GM12865 (cell line): Measurements from ENCODE around the gene FAM240B.

ENCODE experiments used
- DNase-seq: peaks from one replicate; pipeline ENCODE4 v3.0.0; 2010; ENCODE audit warnings: low read depth
- H3K4me3 ChIP-seq: 2 replicates; pipeline ENCODE4 v1.5.1; 2011; ENCODE audit warnings: mild to moderate bottlenecking, low read depth, low read length, control low read depth
- TF ChIP-seq, protein P1 (sequence below): IDR thresholded peaks from 2 replicates; pipeline ENCODE4 v1.5.1; 2011; ENCODE audit warnings: low read length, control low read depth, low read depth, inconsistent platforms; ENCODE audit not compliant: insufficient read depth; ENCODE audit errors: missing control alignments

FAM240B gene

DNA sequence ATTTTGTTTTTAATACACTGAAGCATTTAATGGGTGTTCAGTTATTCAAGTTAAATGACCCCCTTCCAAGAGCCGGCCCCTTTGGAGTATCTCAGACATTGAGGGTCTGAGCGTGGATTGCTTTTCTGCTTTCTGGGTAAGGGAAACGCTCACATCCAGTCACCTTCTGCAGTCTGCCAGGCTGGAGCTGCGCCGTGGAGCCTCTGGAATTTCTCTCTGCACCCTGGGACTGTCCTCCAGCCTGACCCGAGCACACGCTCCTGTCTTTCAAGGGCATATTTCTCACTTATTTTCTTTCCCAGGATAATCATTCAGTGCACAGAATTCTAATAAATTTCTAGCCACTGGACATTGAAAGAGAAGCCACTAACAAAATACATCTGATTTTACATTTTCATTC is 13.4 kb downstream of the FAM240B start:
- TF ChIP-seq, protein P1, sequence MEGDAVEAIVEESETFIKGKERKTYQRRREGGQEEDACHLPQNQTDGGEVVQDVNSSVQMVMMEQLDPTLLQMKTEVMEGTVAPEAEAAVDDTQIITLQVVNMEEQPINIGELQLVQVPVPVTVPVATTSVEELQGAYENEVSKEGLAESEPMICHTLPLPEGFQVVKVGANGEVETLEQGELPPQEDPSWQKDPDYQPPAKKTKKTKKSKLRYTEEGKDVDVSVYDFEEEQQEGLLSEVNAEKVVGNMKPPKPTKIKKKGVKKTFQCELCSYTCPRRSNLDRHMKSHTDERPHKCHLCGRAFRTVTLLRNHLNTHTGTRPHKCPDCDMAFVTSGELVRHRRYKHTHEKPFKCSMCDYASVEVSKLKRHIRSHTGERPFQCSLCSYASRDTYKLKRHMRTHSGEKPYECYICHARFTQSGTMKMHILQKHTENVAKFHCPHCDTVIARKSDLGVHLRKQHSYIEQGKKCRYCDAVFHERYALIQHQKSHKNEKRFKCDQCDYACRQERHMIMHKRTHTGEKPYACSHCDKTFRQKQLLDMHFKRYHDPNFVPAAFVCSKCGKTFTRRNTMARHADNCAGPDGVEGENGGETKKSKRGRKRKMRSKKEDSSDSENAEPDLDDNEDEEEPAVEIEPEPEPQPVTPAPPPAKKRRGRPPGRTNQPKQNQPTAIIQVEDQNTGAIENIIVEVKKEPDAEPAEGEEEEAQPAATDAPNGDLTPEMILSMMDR, result no peak
- H3K4me3 ChIP-seq, result no peak overlapping the region
- DNase-seq, result no peak

DNA sequence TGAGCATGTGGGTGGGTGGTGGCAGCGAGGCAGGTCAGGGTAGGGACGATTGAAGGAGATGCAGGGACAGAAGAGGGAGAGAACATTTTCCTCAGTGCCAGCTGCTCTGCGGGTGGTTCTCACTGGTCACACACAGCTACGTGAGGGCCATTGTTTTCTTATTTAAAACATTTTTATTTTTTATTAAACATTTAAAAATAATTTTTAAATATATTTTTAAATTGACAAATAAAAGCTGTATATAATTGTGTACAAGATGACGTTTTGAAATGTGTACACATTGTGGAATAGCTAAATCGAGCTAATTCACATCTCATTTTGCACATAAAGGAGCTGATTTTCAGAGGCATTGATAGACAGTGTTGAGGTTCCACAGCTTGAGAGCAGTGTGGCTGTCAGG is 14.0 kb downstream of the FAM240B start:
- no peak for DNase-seq
- no peak overlapping the region for H3K4me3 ChIP-seq
- TF ChIP-seq, protein P1, result no peak

DNA sequence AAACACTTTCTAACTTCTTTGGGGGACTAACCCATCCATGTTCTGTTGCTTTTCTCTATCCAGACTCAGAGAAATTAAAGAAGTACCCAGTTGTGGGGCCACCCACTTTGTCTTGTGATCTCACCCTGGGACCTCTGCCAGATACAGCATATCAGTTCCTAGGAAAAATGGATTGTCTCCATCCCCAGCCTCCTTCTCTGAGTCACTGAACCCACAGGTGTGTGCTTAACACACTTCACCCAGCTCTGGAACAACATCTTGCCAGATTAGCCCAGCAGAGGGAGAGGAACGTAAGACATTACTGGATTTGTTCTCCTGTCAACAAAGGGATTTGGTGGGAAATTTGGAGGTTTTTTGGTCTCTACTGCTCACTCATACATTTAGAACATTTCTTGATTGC is 19.2 kb downstream of the FAM240B start:
- TF ChIP-seq, protein P1, result no peak
- H3K4me3 ChIP-seq, result no peak overlapping the region
- DNase-seq, result no peak

DNA sequence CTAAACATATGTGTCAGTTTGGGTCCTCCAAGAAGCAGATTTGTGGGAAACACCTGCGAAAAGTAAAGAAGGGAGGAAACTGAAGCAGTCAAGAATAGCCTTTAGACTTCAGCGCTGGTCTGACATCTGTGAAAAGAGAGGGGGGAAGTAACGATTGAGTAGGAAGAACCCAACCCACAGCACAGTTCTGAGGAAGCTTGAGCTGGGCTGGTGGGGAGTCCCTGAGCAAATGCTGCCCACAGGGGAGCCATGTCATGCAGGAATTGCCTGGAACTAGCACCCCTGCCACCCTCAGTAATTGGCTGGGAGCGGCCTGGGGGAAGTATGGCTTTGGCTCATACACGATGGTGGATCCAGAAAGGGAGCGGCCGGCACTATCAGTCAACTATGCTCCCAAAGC is 20.6 kb downstream of the FAM240B start:
- H3K4me3 ChIP-seq, result no peak overlapping the region

DNA sequence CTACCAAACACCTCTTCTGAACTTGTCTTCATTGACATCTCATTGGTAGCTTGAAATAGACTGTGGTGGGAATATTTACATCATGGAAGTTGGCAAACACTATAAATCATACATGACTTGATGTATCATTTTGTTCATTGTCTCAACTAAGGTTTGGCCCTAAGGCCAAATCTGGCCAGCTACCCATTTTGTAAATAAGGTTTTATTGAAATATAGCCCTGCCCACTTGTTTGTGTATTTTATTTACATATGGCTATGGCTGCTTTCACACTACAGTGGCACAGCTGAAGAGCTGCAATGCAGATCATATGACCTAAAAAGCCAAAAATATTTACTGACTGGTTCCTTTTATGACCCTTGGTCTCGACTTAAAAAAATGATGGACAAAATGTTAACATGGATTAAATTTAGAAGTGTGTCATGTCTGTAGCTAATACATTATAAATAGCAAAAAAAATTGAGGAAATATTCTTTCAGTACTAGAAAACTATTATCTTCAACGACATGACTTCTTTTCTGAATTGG is 22.1 kb downstream of the FAM240B start:
- H3K4me3 ChIP-seq, result no peak overlapping the region
- TF ChIP-seq, protein P1, result no peak
- no peak for DNase-seq

More for the DNA sequence above, 20.6 kb downstream of the FAM240B start:
- TF ChIP-seq, protein P1, result no peak
- DNase-seq, result no peak

DNA sequence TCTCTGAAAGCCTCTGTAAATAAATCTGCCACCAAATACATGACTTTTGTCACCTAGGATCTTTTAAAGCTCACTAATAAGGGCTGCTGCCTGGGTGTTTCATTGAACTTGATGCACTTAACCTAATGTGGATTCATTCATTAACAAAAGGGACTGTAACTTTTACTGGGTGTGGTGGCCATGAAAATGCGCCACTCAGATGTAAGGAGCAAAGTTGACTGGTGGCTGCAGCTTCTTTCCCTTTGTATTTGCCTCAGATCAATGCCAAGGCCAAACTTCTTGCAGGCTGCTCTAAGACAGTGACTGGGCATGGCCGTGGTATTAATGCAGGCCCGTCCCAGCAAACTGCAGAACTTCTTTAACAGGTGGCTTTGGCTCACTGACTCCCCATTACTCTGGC is 22.9 kb downstream of the FAM240B start:
- DNase-seq, result no peak
- no peak overlapping the region for H3K4me3 ChIP-seq
- TF ChIP-seq, protein P1, result no peak

DNA sequence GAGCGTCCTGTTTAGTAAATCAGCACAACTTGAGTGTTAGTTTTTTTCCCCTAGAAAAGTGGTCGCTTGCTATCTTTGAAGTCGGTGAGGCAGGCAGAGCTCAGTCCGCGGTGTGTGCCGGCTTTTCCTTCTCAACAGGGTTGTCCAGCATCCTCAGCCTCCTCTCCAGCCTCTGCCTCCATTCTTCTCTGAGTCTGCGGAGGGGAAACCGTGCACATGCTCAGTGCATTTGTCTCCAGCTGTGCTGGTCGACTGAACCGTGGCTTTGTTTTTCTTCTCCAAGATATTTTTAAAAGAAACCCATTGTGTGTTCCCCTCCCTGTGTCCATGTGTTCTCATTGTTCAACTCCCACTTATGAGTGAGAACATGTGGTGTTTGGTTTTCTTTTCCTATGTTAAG is 25.3 kb downstream of the FAM240B start:
- TF ChIP-seq, protein P1, result no peak

More for the DNA sequence above, 25.3 kb downstream of the FAM240B start:
- H3K4me3 ChIP-seq, result no peak overlapping the region
- no peak for DNase-seq
